GM12878 (cell line): ENCODE results near the gene OSER1. TPM values are rescaled to one million over a fixed set of nuclear protein-coding genes. Genes with fewer than 3 reads are reported as not detected.

Experiments used
- ATAC-seq: fragments of 200-7000 bp; cut with Tn5 transposase; 3 replicates; pipeline ENCODE4 v1.9.1; 2020; ENCODE audit warnings: mild to moderate bottlenecking, moderate library complexity
- BruUV-seq: library from RNA; stranded (reverse); fragments of 400-500 nt; replicated peaks from 2 replicates; lab custom pipeline; 2021; lab: Mats Ljungman, UMichigan
- CTCF ChIA-PET: fragments of 300-600 bp; sonication (Branson Sonifier 250); formaldehyde crosslinking; extraction: SDS; loops from one replicate; lab custom pipeline; 2021; ENCODE audit warnings: inconsistent platforms; lab: Yijun Ruan, JAX
- POLR2A ChIA-PET: fragments of 350-600 bp; formaldehyde crosslinking; extraction: SDS; loops from one replicate; lab custom pipeline; 2021; ENCODE audit warnings: inconsistent platforms; lab: Charles Lee
- RAD21 ChIA-PET: fragments of 300-600 bp; sonication (Branson Sonifier 250); formaldehyde crosslinking; loops from one replicate; lab custom pipeline; 2023; ENCODE audit warnings: antibody characterized with exemption; ENCODE audit not compliant: unreplicated experiment; lab: Charles Lee
- SMC1A ChIA-PET: fragments of 300-600 bp; sonication (Branson Sonifier 250); formaldehyde crosslinking; loops from one replicate; lab custom pipeline; 2023; ENCODE audit not compliant: unreplicated experiment, uncharacterized antibody; lab: Charles Lee
- DNase-seq: peaks from one replicate; pipeline ENCODE4 v3.0.0-alpha.2; 2011; ENCODE audit warnings: low read depth, low spot score
- FAIRE-seq: peaks from 3 replicates; lab custom pipeline; 2011; peaks lifted over from hg19 to GRCh38; lab: Jason Lieb, UNC
- H2AFZ ChIP-seq: 2 replicates; pipeline ENCODE4 v1.6.0; 2011; ENCODE audit warnings: low read depth, low read length, control low read depth; ENCODE audit not compliant: control insufficient read depth
- H3K27ac ChIP-seq: 2 replicates; pipeline ENCODE4 v1.5.1; 2011; ENCODE audit warnings: control low read depth; ENCODE audit not compliant: control insufficient read depth, insufficient read depth
- H3K27me3 ChIP-seq, 2 experiments: replicated peaks in 1 of 2; 2 replicates each; pipeline versions ENCODE4 v1.6.0 to v1.6.1; 2011; ENCODE audit warnings: low read length in 1 of 2; ENCODE audit not compliant: control insufficient read depth in 2 of 2, insufficient read depth in 2 of 2
- H3K36me3 ChIP-seq, 2 experiments: 2 replicates each; pipeline ENCODE4 v1.5.1; 2011; ENCODE audit warnings: low read length in 1 of 2; ENCODE audit not compliant: control insufficient read depth in 2 of 2, insufficient read depth in 2 of 2
- H3K4me1 ChIP-seq: 2 replicates; pipeline ENCODE4 v1.6.1; 2011; ENCODE audit warnings: mild to moderate bottlenecking, low read length, moderate library complexity, mixed read lengths; ENCODE audit not compliant: control insufficient read depth, insufficient read depth
- H3K4me2 ChIP-seq: 2 replicates; pipeline ENCODE4 v1.6.0; 2011; ENCODE audit warnings: control low read depth; ENCODE audit not compliant: control insufficient read depth, insufficient read depth
- H3K4me3 ChIP-seq: fragments of 200-600 bp; sonication (generic); 2 replicates; pipeline ENCODE4 v1.5.1; 2016
- H3K79me2 ChIP-seq: 2 replicates; pipeline ENCODE4 v1.6.0; 2011; ENCODE audit warnings: low read length; ENCODE audit not compliant: control insufficient read depth, insufficient read depth
- H3K9ac ChIP-seq: 2 replicates; pipeline ENCODE4 v1.8.0; 2011; ENCODE audit warnings: low read length, control low read depth, mixed read lengths; ENCODE audit not compliant: control insufficient read depth, insufficient read depth
- H3K9me3 ChIP-seq: replicated peaks from 3 replicates; pipeline ENCODE4 v1.5.1; 2011; ENCODE audit warnings: mild to moderate bottlenecking, low read length; ENCODE audit not compliant: control insufficient read depth, insufficient read depth
- H4K20me1 ChIP-seq: 2 replicates; pipeline ENCODE4 v1.6.0; 2011; ENCODE audit not compliant: control insufficient read depth, insufficient read depth
- BHLHE40 ChIP-seq, 2 experiments: fragments of 450-650 bp in 1 of 2; IDR thresholded peaks; 2 replicates each; pipeline ENCODE4 v1.6.1; 2011 to 2017; ENCODE audit warnings: low read depth in 2 of 2, borderline replicate concordance in 1 of 2, improper control_type of control experiment in 1 of 2, low read length in 1 of 2, mild to moderate bottlenecking in 1 of 2
- CHD2 ChIP-seq: IDR thresholded peaks from 2 replicates; pipeline ENCODE4 v1.6.1; 2011; ENCODE audit warnings: low read depth, low read length, improper control_type of control experiment, borderline replicate concordance
- FOS ChIP-seq: IDR thresholded peaks from 3 replicates; pipeline ENCODE4 v1.6.1; 2011; ENCODE audit warnings: borderline replicate concordance; ENCODE audit not compliant: insufficient read length; ENCODE audit errors: extremely low read depth
- FOXM1 ChIP-seq: IDR thresholded peaks from 2 replicates; pipeline ENCODE4 v1.6.1; 2012; ENCODE audit warnings: low read depth, mild to moderate bottlenecking, inconsistent platforms, low read length, moderate library complexity
- IRF4 ChIP-seq: IDR thresholded peaks from 2 replicates; pipeline ENCODE4 v1.6.1; 2011; ENCODE audit warnings: low read depth, low read length
- POU2F2 ChIP-seq: IDR thresholded peaks from 3 replicates; pipeline ENCODE4 v1.6.1; 2011; ENCODE audit warnings: low read depth, mild to moderate bottlenecking, low read length, borderline replicate concordance
- RAD21 ChIP-seq: IDR thresholded peaks from 2 replicates; pipeline ENCODE4 v1.6.1; 2011; ENCODE audit warnings: mild to moderate bottlenecking, low read depth, low read length, moderate library complexity; ENCODE audit not compliant: insufficient read depth
- SMC3 ChIP-seq: IDR thresholded peaks from 2 replicates; pipeline ENCODE4 v1.6.1; 2011; ENCODE audit warnings: low read length, improper control_type of control experiment, borderline replicate concordance
- YY1 ChIP-seq: IDR thresholded peaks from 2 replicates; pipeline ENCODE4 v1.6.1; 2011; ENCODE audit warnings: low read depth, mild to moderate bottlenecking, low read length
- WGBS: methylation state at CpG from one replicate; pipeline ENCODE4 v1.1.6; 2016; ENCODE audit warnings: low lambda C conversion rate; ENCODE audit not compliant: insufficient replicate concordance, insufficient coverage; ENCODE audit errors: missing lambda C conversion rate; 5-methylcytosine and 5-hydroxymethylcytosine counted together
- in situ Hi-C: fragments of 300-500 bp; cut with MboI; formaldehyde crosslinking; loops from 9 replicates; pipeline ENCODE4 v1.14.3; 2018; ENCODE audit warnings: mixed read lengths
- intact Hi-C: fragments of 100-400 bp; cut with micrococcal nuclease; formaldehyde crosslinking; loops from one replicate; pipeline ENCODE4 v1.14.2; 2022; ENCODE audit not compliant: unreplicated experiment
- polyA plus RNA-seq, 11 experiments: library from polyadenylated mRNA; depleted of rRNA in 4 of 11; unstranded in 6 of 11; stranded (reverse) in 5 of 11; fragments of >200 nt; fragmentation: Nextera tagmentation in 4 of 11; fragmentation: Illumina TruSeq in 1 of 11; extraction: Ambion mirVana in 4 of 11; extraction: Trizol in 1 of 11; gene quantifications; 1 replicate in 1 of 11; 2 replicates in 10 of 11; pipeline versions ENCODE4 v1.2.1 to v1.2.3, GENCODE V29; 2011 to 2016; ENCODE audit warnings: inconsistent platforms in 2 of 11, missing spikeins in 2 of 11, low read depth in 1 of 11
- total RNA-seq, 4 experiments: library from RNA; depleted of rRNA in 3 of 4; stranded (reverse); fragments of >200 nt in 3 of 4; fragmentation: Illumina TruSeq in 1 of 4; extraction: Trizol in 1 of 4; gene quantifications; 2 replicates each; pipeline versions ENCODE4 v1.2.1 to v1.2.3, GENCODE V29; 2013 to 2021
- TF ChIP-seq, protein P1 (sequence below), 3 experiments: IDR thresholded peaks in 2 of 3; conservative IDR thresholded peaks in 1 of 3; 2 replicates each; pipeline ENCODE4 v1.5.1; 2011; ENCODE audit warnings: low read depth in 3 of 3, low read length in 3 of 3, mild to moderate bottlenecking in 3 of 3, control low read depth in 2 of 3, moderate library complexity in 2 of 3, inconsistent platforms in 1 of 3, mixed read lengths in 1 of 3; ENCODE audit not compliant: control insufficient read depth in 2 of 3, insufficient read depth in 1 of 3; ENCODE audit errors: extremely low read depth in 1 of 3

OSER1 gene
- total and polyA plus RNA-seq, 10 of the 15 experiments (the other 5 are each of a cell fraction or from before 2014, with no cell fraction given): 19.3 to 63.8 (median 28.4) TPM

GRCh38 chr20:44215125-44215524, 4.6 kb upstream of the OSER1 start:
- WGBS: 41% methylated on average over 7 of the region's 7 CpGs
- FAIRE-seq: peak; percentile 61
- no TSS peak for BruUV-seq
- Histone ChIP-seq H2AFZ (no peak overlapping the region), H4K20me1 (no peaks in the 10 kb centered on the region), H3K36me3 (no peaks in the 10 kb centered on the region), H3K9ac (no peak overlapping the region), H3K4me2 (no peak overlapping the region), H3K4me3 (no peak overlapping the region)
- RAD21 ChIA-PET: interaction anchor here (1.4 to 4.5 kb wide), 2 partner anchors 97 to 168 kb away, joined by 5 to 73 read pairs; partner anchors contain the start of gene FITM2
- ATAC-seq: peak; percentile 47
- no peak for DNase-seq
- intact Hi-C loops: loop anchor here (1.0 to 5.0 kb wide), 3 partner anchors 96 to 467 kb away; partner anchors contain the start of gene FITM2
- TF ChIP-seq, protein P1, sequence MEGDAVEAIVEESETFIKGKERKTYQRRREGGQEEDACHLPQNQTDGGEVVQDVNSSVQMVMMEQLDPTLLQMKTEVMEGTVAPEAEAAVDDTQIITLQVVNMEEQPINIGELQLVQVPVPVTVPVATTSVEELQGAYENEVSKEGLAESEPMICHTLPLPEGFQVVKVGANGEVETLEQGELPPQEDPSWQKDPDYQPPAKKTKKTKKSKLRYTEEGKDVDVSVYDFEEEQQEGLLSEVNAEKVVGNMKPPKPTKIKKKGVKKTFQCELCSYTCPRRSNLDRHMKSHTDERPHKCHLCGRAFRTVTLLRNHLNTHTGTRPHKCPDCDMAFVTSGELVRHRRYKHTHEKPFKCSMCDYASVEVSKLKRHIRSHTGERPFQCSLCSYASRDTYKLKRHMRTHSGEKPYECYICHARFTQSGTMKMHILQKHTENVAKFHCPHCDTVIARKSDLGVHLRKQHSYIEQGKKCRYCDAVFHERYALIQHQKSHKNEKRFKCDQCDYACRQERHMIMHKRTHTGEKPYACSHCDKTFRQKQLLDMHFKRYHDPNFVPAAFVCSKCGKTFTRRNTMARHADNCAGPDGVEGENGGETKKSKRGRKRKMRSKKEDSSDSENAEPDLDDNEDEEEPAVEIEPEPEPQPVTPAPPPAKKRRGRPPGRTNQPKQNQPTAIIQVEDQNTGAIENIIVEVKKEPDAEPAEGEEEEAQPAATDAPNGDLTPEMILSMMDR (IDR thresholded peaks at IDR 0.05 in 2 of 3, conservative IDR thresholded peaks at IDR 0.05 in 1 of 3; ENCODE audit: control insufficient read depth in 2 of 3, extremely low read depth in 1 of 3, insufficient read depth in 1 of 3, low read depth in 3 of 3, low read length in 3 of 3): peak; percentile 84 to 93 (median 90)
- no peak for TF ChIP-seq CHD2
- TF ChIP-seq FOXM1: no peak
- TF ChIP-seq POU2F2: 0 out of 3 replicates have a peak, but pooled peaks have one; percentile 36
- 0 out of 4 replicates have a peak, but pooled peaks of 1 of the 2 experiments have one; percentile 32 for TF ChIP-seq BHLHE40 (IDR thresholded peaks at IDR 0.05; ENCODE audit: borderline replicate concordance in 1 of 2, low read depth in 2 of 2, low read length in 1 of 2)
- no peak for TF ChIP-seq FOS
- TF ChIP-seq SMC3: peak; percentile 51; the same call in 1 of the 2 replicates
- TF ChIP-seq YY1: peak; percentile 49; the same call in 1 of the 2 replicates
- peak; percentile 95 for TF ChIP-seq RAD21
- TF ChIP-seq IRF4: peak; percentile 13; the same call in 1 of the 2 replicates
- TF ChIP-seq, all 136 proteins: peak for 7
- CTCF ChIA-PET: interaction anchor here (0.7 to 10.1 kb wide), 13 partner anchors 7 to 486 kb away, joined by 3 to 257 read pairs (median 5); partner anchors contain the start of genes FITM2 and TTPAL
- no peaks in the 10 kb centered on the region for H3K27me3 ChIP-seq
- POLR2A ChIA-PET: interaction anchor here (0.7 kb wide), 1 partner anchor 25 kb away, joined by 3 read pairs; no protein-coding TSS in a partner anchor
- H3K79me2 ChIP-seq: peaks cover 5% of the 10 kb centered on the region
- in situ Hi-C loops: loop anchor here (5.0 to 10.0 kb wide), 3 partner anchors 97 to 390 kb away; partner anchors contain the start of gene FITM2
- H3K4me1 ChIP-seq: peaks cover 18% of the 10 kb centered on the region
- H3K27ac ChIP-seq: no peak overlapping the region
- H3K9me3 ChIP-seq: no peaks in the 10 kb centered on the region
- SMC1A ChIA-PET: interaction anchor here (1.0 to 8.1 kb wide), 2 partner anchors 97 to 103 kb away, joined by 3 to 118 read pairs; partner anchors contain the start of gene FITM2
